GM12878 (cell line): ENCODE data around the gene DTWD2. TPM values are rescaled to one million over a fixed set of nuclear protein-coding genes. Genes with fewer than 3 reads are reported as not detected.

Source experiments
- ATAC-seq: fragments of 200-7000 bp; cut with Tn5 transposase; 3 replicates; pipeline ENCODE4 v1.9.1; 2020; ENCODE audit warnings: mild to moderate bottlenecking, moderate library complexity
- BruUV-seq: library from RNA; stranded (reverse); fragments of 400-500 nt; replicated peaks from 2 replicates; lab custom pipeline; 2021; lab: Mats Ljungman, UMichigan
- CTCF ChIA-PET: fragments of 300-600 bp; sonication (Branson Sonifier 250); formaldehyde crosslinking; extraction: SDS; loops from one replicate; lab custom pipeline; 2021; ENCODE audit warnings: inconsistent platforms; lab: Yijun Ruan, JAX
- POLR2A ChIA-PET: fragments of 350-600 bp; formaldehyde crosslinking; extraction: SDS; loops from one replicate; lab custom pipeline; 2021; ENCODE audit warnings: inconsistent platforms; lab: Charles Lee
- RAD21 ChIA-PET: fragments of 300-600 bp; sonication (Branson Sonifier 250); formaldehyde crosslinking; loops from one replicate; lab custom pipeline; 2023; ENCODE audit warnings: antibody characterized with exemption; ENCODE audit not compliant: unreplicated experiment; lab: Charles Lee
- SMC1A ChIA-PET: fragments of 300-600 bp; sonication (Branson Sonifier 250); formaldehyde crosslinking; loops from one replicate; lab custom pipeline; 2023; ENCODE audit not compliant: unreplicated experiment, uncharacterized antibody; lab: Charles Lee
- DNase-seq: peaks from one replicate; pipeline ENCODE4 v3.0.0-alpha.2; 2011; ENCODE audit warnings: low read depth, low spot score
- FAIRE-seq: peaks from 3 replicates; lab custom pipeline; 2011; peaks lifted over from hg19 to GRCh38; lab: Jason Lieb, UNC
- H2AFZ ChIP-seq: 2 replicates; pipeline ENCODE4 v1.6.0; 2011; ENCODE audit warnings: low read depth, low read length, control low read depth; ENCODE audit not compliant: control insufficient read depth
- H3K27ac ChIP-seq: 2 replicates; pipeline ENCODE4 v1.5.1; 2011; ENCODE audit warnings: control low read depth; ENCODE audit not compliant: control insufficient read depth, insufficient read depth
- H3K27me3 ChIP-seq, 2 experiments: replicated peaks in 1 of 2; 2 replicates each; pipeline versions ENCODE4 v1.6.0 to v1.6.1; 2011; ENCODE audit warnings: low read length in 1 of 2; ENCODE audit not compliant: control insufficient read depth in 2 of 2, insufficient read depth in 2 of 2
- H3K36me3 ChIP-seq, 2 experiments: 2 replicates each; pipeline ENCODE4 v1.5.1; 2011; ENCODE audit warnings: low read length in 1 of 2; ENCODE audit not compliant: control insufficient read depth in 2 of 2, insufficient read depth in 2 of 2
- H3K4me1 ChIP-seq: 2 replicates; pipeline ENCODE4 v1.6.1; 2011; ENCODE audit warnings: mild to moderate bottlenecking, low read length, moderate library complexity, mixed read lengths; ENCODE audit not compliant: control insufficient read depth, insufficient read depth
- H3K4me2 ChIP-seq: 2 replicates; pipeline ENCODE4 v1.6.0; 2011; ENCODE audit warnings: control low read depth; ENCODE audit not compliant: control insufficient read depth, insufficient read depth
- H3K4me3 ChIP-seq: fragments of 200-600 bp; sonication (generic); 2 replicates; pipeline ENCODE4 v1.5.1; 2016
- H3K79me2 ChIP-seq: 2 replicates; pipeline ENCODE4 v1.6.0; 2011; ENCODE audit warnings: low read length; ENCODE audit not compliant: control insufficient read depth, insufficient read depth
- H3K9ac ChIP-seq: 2 replicates; pipeline ENCODE4 v1.8.0; 2011; ENCODE audit warnings: low read length, control low read depth, mixed read lengths; ENCODE audit not compliant: control insufficient read depth, insufficient read depth
- H3K9me3 ChIP-seq: replicated peaks from 3 replicates; pipeline ENCODE4 v1.5.1; 2011; ENCODE audit warnings: mild to moderate bottlenecking, low read length; ENCODE audit not compliant: control insufficient read depth, insufficient read depth
- H4K20me1 ChIP-seq: 2 replicates; pipeline ENCODE4 v1.6.0; 2011; ENCODE audit not compliant: control insufficient read depth, insufficient read depth
- DPF2 ChIP-seq: fragments of 450-650 bp; IDR thresholded peaks from 2 replicates; pipeline ENCODE4 v1.6.1; 2017; ENCODE audit warnings: mild to moderate bottlenecking
- ETV6 ChIP-seq, 2 experiments: fragments of 450-650 bp in 1 of 2; IDR thresholded peaks in 1 of 2; conservative IDR thresholded peaks in 1 of 2; 2 replicates each; pipeline ENCODE4 v1.6.1; 2014; ENCODE audit warnings: antibody characterized with exemption in 1 of 2, borderline replicate concordance in 1 of 2, low read depth in 1 of 2, mild to moderate bottlenecking in 1 of 2, moderate library complexity in 1 of 2
- HDAC6 ChIP-seq: fragments of 200-600 bp; sonication (generic); IDR thresholded peaks from one replicate; pipeline ENCODE4 v1.8.0; 2017; ENCODE audit warnings: antibody characterized with exemption; ENCODE audit not compliant: unreplicated experiment
- IKZF2 ChIP-seq, 2 experiments: fragments of 450-650 bp; IDR thresholded peaks; 2 replicates each; pipeline ENCODE4 v1.6.1; 2017; ENCODE audit warnings: mild to moderate bottlenecking in 2 of 2, moderate library complexity in 2 of 2
- IRF5 ChIP-seq: fragments of 450-650 bp; IDR thresholded peaks from 2 replicates; pipeline ENCODE4 v1.6.1; 2017; ENCODE audit warnings: borderline replicate concordance
- KAT2A ChIP-seq: conservative IDR thresholded peaks from 2 replicates; pipeline ENCODE4 v1.6.1; 2011; ENCODE audit warnings: low read depth, low read length; ENCODE audit not compliant: control insufficient read depth
- NR2C2 ChIP-seq: IDR thresholded peaks from 2 replicates; pipeline ENCODE4 v1.6.1; 2011; ENCODE audit warnings: borderline replicate concordance, low read depth; ENCODE audit not compliant: control insufficient read depth, insufficient read length
- RELA ChIP-seq: fragments of 450-650 bp; IDR thresholded peaks from 2 replicates; pipeline ENCODE4 v1.8.0; 2014; ENCODE audit warnings: borderline replicate concordance; ENCODE audit not compliant: partially characterized antibody
- RUNX3 ChIP-seq: IDR thresholded peaks from 2 replicates; pipeline ENCODE4 v1.6.1; 2012; ENCODE audit warnings: low read length, inconsistent platforms
- SMC3 ChIP-seq: IDR thresholded peaks from 2 replicates; pipeline ENCODE4 v1.6.1; 2011; ENCODE audit warnings: low read length, improper control_type of control experiment, borderline replicate concordance
- SPI1 ChIP-seq: IDR thresholded peaks from 2 replicates; pipeline ENCODE4 v1.6.1; 2011; ENCODE audit warnings: low read depth, mild to moderate bottlenecking, low read length, moderate library complexity, borderline replicate concordance; ENCODE audit not compliant: insufficient read depth
- ZBTB11 ChIP-seq: fragments of 450-650 bp; formaldehyde crosslinking; IDR thresholded peaks from 2 replicates; pipeline ENCODE4 v1.5.0; 2022; ENCODE audit warnings: mild to moderate bottlenecking, missing genetic modification characterization
- ZZZ3 ChIP-seq: IDR thresholded peaks from 2 replicates; pipeline ENCODE4 v1.6.1; 2011; ENCODE audit warnings: low read depth; ENCODE audit not compliant: control insufficient read depth, insufficient read length
- WGBS: methylation state at CpG from one replicate; pipeline ENCODE4 v1.1.6; 2016; ENCODE audit warnings: low lambda C conversion rate; ENCODE audit not compliant: insufficient replicate concordance, insufficient coverage; ENCODE audit errors: missing lambda C conversion rate; 5-methylcytosine and 5-hydroxymethylcytosine counted together
- in situ Hi-C: fragments of 300-500 bp; cut with MboI; formaldehyde crosslinking; loops from 9 replicates; pipeline ENCODE4 v1.14.3; 2018; ENCODE audit warnings: mixed read lengths
- intact Hi-C: fragments of 100-400 bp; cut with micrococcal nuclease; formaldehyde crosslinking; loops from one replicate; pipeline ENCODE4 v1.14.2; 2022; ENCODE audit not compliant: unreplicated experiment
- polyA plus RNA-seq, 11 experiments: library from polyadenylated mRNA; depleted of rRNA in 4 of 11; unstranded in 6 of 11; stranded (reverse) in 5 of 11; fragments of >200 nt; fragmentation: Nextera tagmentation in 4 of 11; fragmentation: Illumina TruSeq in 1 of 11; extraction: Ambion mirVana in 4 of 11; extraction: Trizol in 1 of 11; gene quantifications; 1 replicate in 1 of 11; 2 replicates in 10 of 11; pipeline versions ENCODE4 v1.2.1 to v1.2.3, GENCODE V29; 2011 to 2016; ENCODE audit warnings: inconsistent platforms in 2 of 11, missing spikeins in 2 of 11, low read depth in 1 of 11
- total RNA-seq, 4 experiments: library from RNA; depleted of rRNA in 3 of 4; stranded (reverse); fragments of >200 nt in 3 of 4; fragmentation: Illumina TruSeq in 1 of 4; extraction: Trizol in 1 of 4; gene quantifications; 2 replicates each; pipeline versions ENCODE4 v1.2.1 to v1.2.3, GENCODE V29; 2013 to 2021
- TF ChIP-seq, protein P1 (sequence below): fragments of 450-650 bp; IDR thresholded peaks from 2 replicates; pipeline ENCODE4 v1.6.1; 2018; ENCODE audit warnings: borderline replicate concordance, mild to moderate bottlenecking; ENCODE audit not compliant: partially characterized antibody

Gene DTWD2
- total and polyA plus RNA-seq, 10 of the 15 experiments (the other 5 are each of a cell fraction or from before 2014, with no cell fraction given), result 0.93 to 8.4 (median 5.1) TPM

- Histone ChIP-seq H3K9ac (no peak overlapping the region), H3K4me3 (no peak overlapping the region), H3K9me3 (no peaks in the 10 kb centered on the region), H3K27ac (no peak overlapping the region), H2AFZ (no peak overlapping the region), H3K4me1 (no peaks in the 10 kb centered on the region), H3K79me2 (no peaks in the 10 kb centered on the region), H4K20me1 (no peaks in the 10 kb centered on the region), H3K27me3 (no peaks in the 10 kb centered on the region), H3K36me3 (no peaks in the 10 kb centered on the region), H3K4me2 (no peak overlapping the region)
- in situ Hi-C loops (loop anchor here (10.0 to 25.0 kb wide), 2 partner anchors 1209 to 1341 kb away; no protein-coding TSS in a partner anchor), intact Hi-C loops (no loop called here)
- TF ChIP-seq ZBTB11 (CRISPR knock-in tag) (no peak), ZZZ3 (no peak), SMC3 (no peak), NR2C2 (no peak), DPF2 (no peak), IKZF2 (IDR thresholded peaks at IDR 0.05) (no peak), RELA (no peak), HDAC6 (no peak), RUNX3 (no peak), KAT2A (no peak), SPI1 (no peak), ETV6 (conservative IDR thresholded peaks at IDR 0.05 in 1 of 2, IDR thresholded peaks at IDR 0.05 in 1 of 2; ENCODE audit: borderline replicate concordance in 1 of 2, low read depth in 1 of 2) (no peak), IRF5 (no peak)
- TF ChIP-seq, protein P1, sequence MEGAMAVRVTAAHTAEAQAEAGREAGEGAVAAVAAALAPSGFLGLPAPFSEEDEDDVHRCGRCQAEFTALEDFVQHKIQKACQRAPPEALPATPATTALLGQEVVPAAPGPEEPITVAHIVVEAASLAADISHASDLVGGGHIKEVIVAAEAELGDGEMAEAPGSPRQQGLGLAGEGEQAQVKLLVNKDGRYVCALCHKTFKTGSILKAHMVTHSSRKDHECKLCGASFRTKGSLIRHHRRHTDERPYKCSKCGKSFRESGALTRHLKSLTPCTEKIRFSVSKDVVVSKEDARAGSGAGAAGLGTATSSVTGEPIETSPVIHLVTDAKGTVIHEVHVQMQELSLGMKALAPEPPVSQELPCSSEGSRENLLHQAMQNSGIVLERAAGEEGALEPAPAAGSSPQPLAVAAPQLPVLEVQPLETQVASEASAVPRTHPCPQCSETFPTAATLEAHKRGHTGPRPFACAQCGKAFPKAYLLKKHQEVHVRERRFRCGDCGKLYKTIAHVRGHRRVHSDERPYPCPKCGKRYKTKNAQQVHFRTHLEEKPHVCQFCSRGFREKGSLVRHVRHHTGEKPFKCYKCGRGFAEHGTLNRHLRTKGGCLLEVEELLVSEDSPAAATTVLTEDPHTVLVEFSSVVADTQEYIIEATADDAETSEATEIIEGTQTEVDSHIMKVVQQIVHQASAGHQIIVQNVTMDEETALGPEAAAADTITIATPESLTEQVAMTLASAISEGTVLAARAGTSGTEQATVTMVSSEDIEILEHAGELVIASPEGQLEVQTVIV, result no peak
- CTCF ChIA-PET, result interaction anchor here (0.9 kb wide), 1 partner anchor 1337 kb away, joined by 3 read pairs; no protein-coding TSS in a partner anchor
- RAD21 ChIA-PET, result no interaction called here
- no peak for FAIRE-seq
- POLR2A ChIA-PET, result no interaction called here
- BruUV-seq, result no TSS peak
- WGBS, result 16% methylated on average over 3 of the region's 3 CpGs
- SMC1A ChIA-PET, result no interaction called here
- no peak for DNase-seq
- ATAC-seq, result no peak
These were observed 192.3 kb downstream of the DTWD2 start for GRCh38 chr5:118796081-118796480.
